Measurements from ENCODE around the gene EYS.

EYS gene

DNA sequence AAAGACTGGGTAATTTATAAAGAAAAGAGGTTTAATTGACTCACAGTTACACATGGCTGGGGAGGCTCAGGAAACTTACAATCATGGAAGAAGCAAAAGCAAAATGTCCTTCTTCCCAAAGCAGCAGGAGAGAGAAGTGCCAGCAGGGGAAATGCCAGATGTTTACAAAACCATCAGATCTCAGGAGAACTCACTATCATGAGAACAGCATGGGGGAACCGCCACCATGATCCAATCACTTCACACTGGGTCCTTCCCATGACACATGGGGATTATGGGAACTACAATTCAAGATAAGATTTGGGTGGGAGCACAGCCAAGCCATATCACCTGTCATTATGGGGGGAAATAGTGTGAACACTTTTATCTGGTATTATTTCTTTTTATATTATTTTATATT is 557.2 kb downstream of the EYS start:
- no peak overlapping the region for H3K4me3 ChIP-seq (ENCODE audit: low read length, poor library complexity, severe bottlenecking)
- no peaks in the 10 kb centered on the region for H3K9me2 ChIP-seq (replicated peaks; ENCODE audit: low read depth, low read length)
- H3K36me3 ChIP-seq (ENCODE audit: insufficient read depth, low read length), result no peaks in the 10 kb centered on the region
- no peaks in the 10 kb centered on the region for H3K4me1 ChIP-seq (ENCODE audit: insufficient read depth, low read length, poor library complexity, severe bottlenecking)
- H2AFZ ChIP-seq (ENCODE audit: low read length), result no peak overlapping the region
- TF ChIP-seq, protein P1, sequence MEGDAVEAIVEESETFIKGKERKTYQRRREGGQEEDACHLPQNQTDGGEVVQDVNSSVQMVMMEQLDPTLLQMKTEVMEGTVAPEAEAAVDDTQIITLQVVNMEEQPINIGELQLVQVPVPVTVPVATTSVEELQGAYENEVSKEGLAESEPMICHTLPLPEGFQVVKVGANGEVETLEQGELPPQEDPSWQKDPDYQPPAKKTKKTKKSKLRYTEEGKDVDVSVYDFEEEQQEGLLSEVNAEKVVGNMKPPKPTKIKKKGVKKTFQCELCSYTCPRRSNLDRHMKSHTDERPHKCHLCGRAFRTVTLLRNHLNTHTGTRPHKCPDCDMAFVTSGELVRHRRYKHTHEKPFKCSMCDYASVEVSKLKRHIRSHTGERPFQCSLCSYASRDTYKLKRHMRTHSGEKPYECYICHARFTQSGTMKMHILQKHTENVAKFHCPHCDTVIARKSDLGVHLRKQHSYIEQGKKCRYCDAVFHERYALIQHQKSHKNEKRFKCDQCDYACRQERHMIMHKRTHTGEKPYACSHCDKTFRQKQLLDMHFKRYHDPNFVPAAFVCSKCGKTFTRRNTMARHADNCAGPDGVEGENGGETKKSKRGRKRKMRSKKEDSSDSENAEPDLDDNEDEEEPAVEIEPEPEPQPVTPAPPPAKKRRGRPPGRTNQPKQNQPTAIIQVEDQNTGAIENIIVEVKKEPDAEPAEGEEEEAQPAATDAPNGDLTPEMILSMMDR (conservative IDR thresholded peaks at IDR 0.05; ENCODE audit: low read length), result no peak
- TF ChIP-seq EZH2phosphoT487 (IDR thresholded peaks at IDR 0.05; ENCODE audit: borderline replicate concordance), result no peak
- H3K79me2 ChIP-seq (ENCODE audit: insufficient read depth, low read length), result no peaks in the 10 kb centered on the region
- no peak overlapping the region for H3K4me2 ChIP-seq (ENCODE audit: low read depth, low read length, poor library complexity, severe bottlenecking)
- no peaks in the 10 kb centered on the region for H3K27me3 ChIP-seq (ENCODE audit: insufficient read depth, low read length, poor library complexity, severe bottlenecking)
- H3K9ac ChIP-seq (ENCODE audit: low read depth, low read length, poor library complexity, severe bottlenecking), result no peak overlapping the region
- H4K20me1 ChIP-seq (ENCODE audit: insufficient read depth, low read length, poor library complexity, severe bottlenecking), result no peaks in the 10 kb centered on the region
- H3F3A ChIP-seq (ENCODE audit: low read depth), result no peaks in the 10 kb centered on the region
- H3K9me3 ChIP-seq (ENCODE audit: insufficient read depth, low read depth, low read length), result no peaks in the 10 kb centered on the region; the same call in 1 of the 2 replicates

DNA sequence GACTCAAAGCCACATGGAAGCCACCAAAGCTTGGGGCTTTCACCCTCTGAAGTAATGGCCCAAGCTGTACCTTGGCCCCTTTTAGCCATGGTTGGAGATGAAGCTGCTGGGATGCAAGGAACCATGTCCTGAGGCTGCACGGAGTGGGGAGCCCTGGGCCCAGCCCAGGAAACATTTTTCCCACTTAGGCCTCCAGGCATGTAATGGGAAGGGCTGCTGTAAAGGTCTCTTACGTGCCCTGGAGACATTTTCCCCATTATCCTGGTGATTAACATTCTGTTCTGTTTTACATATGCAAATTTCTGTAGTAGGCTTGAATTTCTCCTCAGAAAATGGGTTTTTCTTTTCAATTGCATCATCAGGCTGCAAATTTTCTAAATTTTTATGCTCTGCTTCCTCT is 558.2 kb downstream of the EYS start:
- H3K4me3 ChIP-seq (ENCODE audit: low read length, poor library complexity, severe bottlenecking), result no peak overlapping the region
- no peaks in the 10 kb centered on the region for H3K79me2 ChIP-seq (ENCODE audit: insufficient read depth, low read length)
- no peaks in the 10 kb centered on the region for H3K27me3 ChIP-seq (ENCODE audit: insufficient read depth, low read length, poor library complexity, severe bottlenecking)
- no peak overlapping the region for H2AFZ ChIP-seq (ENCODE audit: low read length)
- TF ChIP-seq, protein P1 (conservative IDR thresholded peaks at IDR 0.05; ENCODE audit: low read length), result no peak
- no peak for TF ChIP-seq EZH2phosphoT487 (IDR thresholded peaks at IDR 0.05; ENCODE audit: borderline replicate concordance)
- H3K4me1 ChIP-seq (ENCODE audit: insufficient read depth, low read length, poor library complexity, severe bottlenecking), result no peaks in the 10 kb centered on the region
- H3K9ac ChIP-seq (ENCODE audit: low read depth, low read length, poor library complexity, severe bottlenecking), result no peak overlapping the region
- H3K9me2 ChIP-seq (replicated peaks; ENCODE audit: low read depth, low read length), result no peaks in the 10 kb centered on the region
- H4K20me1 ChIP-seq (ENCODE audit: insufficient read depth, low read length, poor library complexity, severe bottlenecking), result no peaks in the 10 kb centered on the region
- no peaks in the 10 kb centered on the region; the same call in 1 of the 2 replicates for H3K9me3 ChIP-seq (ENCODE audit: insufficient read depth, low read depth, low read length)
- no peaks in the 10 kb centered on the region for H3F3A ChIP-seq (ENCODE audit: low read depth)
- no peak overlapping the region for H3K4me2 ChIP-seq (ENCODE audit: low read depth, low read length, poor library complexity, severe bottlenecking)
- H3K36me3 ChIP-seq (ENCODE audit: insufficient read depth, low read length), result no peaks in the 10 kb centered on the region

DNA sequence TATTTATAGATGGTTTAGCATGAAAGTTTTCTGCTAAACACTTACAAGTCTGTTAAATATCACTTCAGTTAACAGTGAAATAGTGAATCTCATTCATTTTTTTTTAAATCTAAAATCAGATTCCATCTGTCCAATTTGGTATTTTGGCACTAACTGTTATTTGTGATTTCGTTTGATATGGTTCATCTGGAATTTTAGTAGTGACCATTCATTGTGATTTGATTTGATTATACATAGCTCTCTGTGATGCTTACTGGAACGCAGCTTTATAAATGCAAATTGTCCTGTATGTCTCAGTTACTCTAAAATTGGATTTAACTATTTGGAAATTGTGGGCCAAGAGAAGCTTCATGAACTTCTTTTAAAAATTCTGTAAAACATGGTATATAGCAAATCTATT is 571.5 kb downstream of the EYS start:
- Histone ChIP-seq H3K4me3 (ENCODE audit: low read length, poor library complexity, severe bottlenecking) (no peak overlapping the region), H2AFZ (ENCODE audit: low read length) (no peak overlapping the region), H3K79me2 (ENCODE audit: insufficient read depth, low read length) (no peaks in the 10 kb centered on the region), H3F3A (ENCODE audit: low read depth) (no peaks in the 10 kb centered on the region), H3K9me3 (ENCODE audit: insufficient read depth, low read depth, low read length) (no peaks in the 10 kb centered on the region), H3K9me2 (replicated peaks; ENCODE audit: low read depth, low read length) (no peaks in the 10 kb centered on the region), H4K20me1 (ENCODE audit: insufficient read depth, low read length, poor library complexity, severe bottlenecking) (no peaks in the 10 kb centered on the region), H3K27me3 (ENCODE audit: insufficient read depth, low read length, poor library complexity, severe bottlenecking) (no peaks in the 10 kb centered on the region), H3K4me1 (ENCODE audit: insufficient read depth, low read length, poor library complexity, severe bottlenecking) (no peaks in the 10 kb centered on the region), H3K9ac (ENCODE audit: low read depth, low read length, poor library complexity, severe bottlenecking) (no peak overlapping the region), H3K36me3 (ENCODE audit: insufficient read depth, low read length) (no peaks in the 10 kb centered on the region), H3K4me2 (ENCODE audit: low read depth, low read length, poor library complexity, severe bottlenecking) (no peak overlapping the region)
- TF ChIP-seq, protein P1 (conservative IDR thresholded peaks at IDR 0.05; ENCODE audit: low read length), result no peak
- no peak for TF ChIP-seq EZH2phosphoT487 (IDR thresholded peaks at IDR 0.05; ENCODE audit: borderline replicate concordance)

All from Loucy (cell line).